ENCODE measurements around the gene CERK. TPM values are rescaled to one million over a fixed set of nuclear protein-coding genes. Genes with fewer than 3 reads are reported as not detected.

Gene CERK
- total and polyA plus RNA-seq, 9 of the 15 experiments (the other 6 are each of a cell fraction or from before 2014, with no cell fraction given) = 1.1 to 14.9 (median 8.7) TPM

DNA sequence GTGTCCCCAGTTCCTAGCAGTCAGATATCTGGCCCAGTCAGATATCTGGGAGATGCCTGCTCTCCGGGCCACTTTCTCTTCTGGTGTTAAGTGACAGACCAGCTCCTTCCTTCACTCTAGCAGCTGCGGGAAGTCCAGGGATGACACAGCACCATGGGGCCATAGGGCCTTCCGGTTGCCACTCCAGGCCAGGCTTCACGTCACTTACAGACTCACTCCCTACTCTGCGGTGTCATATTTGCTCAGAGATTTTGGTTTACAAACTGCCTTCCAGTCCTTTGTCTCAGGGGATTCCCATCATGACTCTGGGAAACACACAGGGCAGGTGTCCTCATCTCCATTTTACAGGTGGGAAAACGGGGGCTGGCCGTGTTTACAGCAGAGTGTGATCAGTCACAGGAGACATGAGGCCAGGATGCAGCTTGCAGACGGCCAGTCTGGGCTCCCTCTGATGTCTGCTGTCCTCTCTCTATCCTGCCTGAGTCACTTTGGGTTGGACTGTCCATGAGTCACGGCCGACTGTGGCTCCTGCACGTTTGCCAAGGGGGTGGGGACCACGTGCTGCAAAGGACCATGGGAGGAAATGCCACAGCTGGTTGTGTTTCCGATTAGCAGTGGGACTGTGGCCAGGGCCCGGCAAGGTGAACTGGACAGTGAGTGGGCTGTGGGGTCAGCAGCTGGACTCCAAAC is 16.2 kb upstream of the CERK start (continued):
- no peak for TF ChIP-seq SNIP1 (IDR thresholded peaks at IDR 0.05; ENCODE audit: low read depth)
- 0 out of 4 replicates have a peak, but pooled peaks of 1 of the 2 experiments have one; percentile 64 for TF ChIP-seq TEAD1 (CRISPR knock-in tag; IDR thresholded peaks at IDR 0.05)
- TF ChIP-seq PML (IDR thresholded peaks at IDR 0.05; ENCODE audit: low read length) = no peak
- no peak for TF ChIP-seq ZNF696 (CRISPR knock-in tag; conservative IDR thresholded peaks at IDR 0.05)
- TF ChIP-seq KHSRP (IDR thresholded peaks at IDR 0.05) = no peak
- TF ChIP-seq ZNF780A (CRISPR knock-in tag; IDR thresholded peaks at IDR 0.05) = no peak
- TF ChIP-seq RAD21 (CRISPR knock-in tag; conservative IDR thresholded peaks at IDR 0.05 in 1 of 2, IDR thresholded peaks at IDR 0.05 in 1 of 2) = 0 out of 4 replicates have a peak, but pooled peaks of 1 of the 2 experiments have one; percentile 7
- TF ChIP-seq, protein P1, sequence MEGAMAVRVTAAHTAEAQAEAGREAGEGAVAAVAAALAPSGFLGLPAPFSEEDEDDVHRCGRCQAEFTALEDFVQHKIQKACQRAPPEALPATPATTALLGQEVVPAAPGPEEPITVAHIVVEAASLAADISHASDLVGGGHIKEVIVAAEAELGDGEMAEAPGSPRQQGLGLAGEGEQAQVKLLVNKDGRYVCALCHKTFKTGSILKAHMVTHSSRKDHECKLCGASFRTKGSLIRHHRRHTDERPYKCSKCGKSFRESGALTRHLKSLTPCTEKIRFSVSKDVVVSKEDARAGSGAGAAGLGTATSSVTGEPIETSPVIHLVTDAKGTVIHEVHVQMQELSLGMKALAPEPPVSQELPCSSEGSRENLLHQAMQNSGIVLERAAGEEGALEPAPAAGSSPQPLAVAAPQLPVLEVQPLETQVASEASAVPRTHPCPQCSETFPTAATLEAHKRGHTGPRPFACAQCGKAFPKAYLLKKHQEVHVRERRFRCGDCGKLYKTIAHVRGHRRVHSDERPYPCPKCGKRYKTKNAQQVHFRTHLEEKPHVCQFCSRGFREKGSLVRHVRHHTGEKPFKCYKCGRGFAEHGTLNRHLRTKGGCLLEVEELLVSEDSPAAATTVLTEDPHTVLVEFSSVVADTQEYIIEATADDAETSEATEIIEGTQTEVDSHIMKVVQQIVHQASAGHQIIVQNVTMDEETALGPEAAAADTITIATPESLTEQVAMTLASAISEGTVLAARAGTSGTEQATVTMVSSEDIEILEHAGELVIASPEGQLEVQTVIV (CRISPR knock-in tag; IDR thresholded peaks at IDR 0.05; ENCODE audit: borderline replicate concordance) = no peak
- TF ChIP-seq ZNF232 (CRISPR knock-in tag; IDR thresholded peaks at IDR 0.05) = no peak
- no peak for TF ChIP-seq ZKSCAN1 (IDR thresholded peaks at IDR 0.05; ENCODE audit: low read depth, low read length)
- TF ChIP-seq, protein P2, sequence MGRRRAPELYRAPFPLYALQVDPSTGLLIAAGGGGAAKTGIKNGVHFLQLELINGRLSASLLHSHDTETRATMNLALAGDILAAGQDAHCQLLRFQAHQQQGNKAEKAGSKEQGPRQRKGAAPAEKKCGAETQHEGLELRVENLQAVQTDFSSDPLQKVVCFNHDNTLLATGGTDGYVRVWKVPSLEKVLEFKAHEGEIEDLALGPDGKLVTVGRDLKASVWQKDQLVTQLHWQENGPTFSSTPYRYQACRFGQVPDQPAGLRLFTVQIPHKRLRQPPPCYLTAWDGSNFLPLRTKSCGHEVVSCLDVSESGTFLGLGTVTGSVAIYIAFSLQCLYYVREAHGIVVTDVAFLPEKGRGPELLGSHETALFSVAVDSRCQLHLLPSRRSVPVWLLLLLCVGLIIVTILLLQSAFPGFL (CRISPR knock-in tag; IDR thresholded peaks at IDR 0.05) = no peak
- TF ChIP-seq FOXM1 (IDR thresholded peaks at IDR 0.05; ENCODE audit: low read depth) = no peak
- no peak for TF ChIP-seq FOXM1 (CRISPR knock-in tag; IDR thresholded peaks at IDR 0.05; ENCODE audit: low read depth)
- TF ChIP-seq TARDBP (IDR thresholded peaks at IDR 0.05) = 0 out of 2 replicates have a peak, but pooled peaks have one; percentile 17
- TF ChIP-seq ZNF324 (CRISPR knock-in tag; IDR thresholded peaks at IDR 0.05) = no peak
- no peak for TF ChIP-seq NR2C2 (CRISPR knock-in tag; IDR thresholded peaks at IDR 0.05)
- peak; percentile 70 for TF ChIP-seq NR2C2 (tag; IDR thresholded peaks at IDR 0.05)
- no peak for TF ChIP-seq JUNB (CRISPR knock-in tag; conservative IDR thresholded peaks at IDR 0.05)
- TF ChIP-seq, protein P3, sequence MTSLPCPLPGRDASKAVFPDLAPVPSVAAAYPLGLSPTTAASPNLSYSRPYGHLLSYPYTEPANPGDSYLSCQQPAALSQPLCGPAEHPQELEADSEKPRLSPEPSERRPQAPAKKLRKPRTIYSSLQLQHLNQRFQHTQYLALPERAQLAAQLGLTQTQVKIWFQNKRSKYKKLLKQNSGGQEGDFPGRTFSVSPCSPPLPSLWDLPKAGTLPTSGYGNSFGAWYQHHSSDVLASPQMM (CRISPR knock-in tag; IDR thresholded peaks at IDR 0.05) = no peak
- no peak for TF ChIP-seq THRAP3 (IDR thresholded peaks at IDR 0.05; ENCODE audit: borderline replicate concordance)
- no peak for TF ChIP-seq ZNF764 (CRISPR knock-in tag; IDR thresholded peaks at IDR 0.05; ENCODE audit: low read depth)
- TF ChIP-seq ZNF436 (CRISPR knock-in tag; IDR thresholded peaks at IDR 0.05) = no peak
- no peak for TF ChIP-seq KAT8 (IDR thresholded peaks at IDR 0.05; ENCODE audit: low read depth)
- TF ChIP-seq GTF2E2 (tag; IDR thresholded peaks at IDR 0.05) = no peak
- TF ChIP-seq NONO (IDR thresholded peaks at IDR 0.05; ENCODE audit: low read depth in 2 of 2, low read length in 1 of 2) = no peak
- TF ChIP-seq CBX5 (IDR thresholded peaks at IDR 0.05; ENCODE audit: borderline replicate concordance, low read depth) = no peak
- TF ChIP-seq CBX3 (IDR thresholded peaks at IDR 0.05; ENCODE audit: borderline replicate concordance in 1 of 2, low read length in 2 of 2) = no peak; a peak in 1 of 3 replicates
- no peak for TF ChIP-seq ARID2 (IDR thresholded peaks at IDR 0.05)
- peak; percentile 84 for TF ChIP-seq DPF2 (IDR thresholded peaks at IDR 0.05)
